Stromal cell of bone marrow (primary cell): Measurements from ENCODE around the gene DCTN4.
A peak's percentile ranks its signal among the peaks of the same experiment; 100 is the strongest.
"Not testable (repeated sequence)": the region's sequence is repeated elsewhere in the genome, so short reads cannot be mapped to it uniquely, and the experiment has no call there.

Experiments used
- DNase-seq: peaks from one replicate; pipeline ENCODE4 v3.0.0-alpha.2; 2012; ENCODE audit warnings: low read depth

Gene DCTN4

DNA sequence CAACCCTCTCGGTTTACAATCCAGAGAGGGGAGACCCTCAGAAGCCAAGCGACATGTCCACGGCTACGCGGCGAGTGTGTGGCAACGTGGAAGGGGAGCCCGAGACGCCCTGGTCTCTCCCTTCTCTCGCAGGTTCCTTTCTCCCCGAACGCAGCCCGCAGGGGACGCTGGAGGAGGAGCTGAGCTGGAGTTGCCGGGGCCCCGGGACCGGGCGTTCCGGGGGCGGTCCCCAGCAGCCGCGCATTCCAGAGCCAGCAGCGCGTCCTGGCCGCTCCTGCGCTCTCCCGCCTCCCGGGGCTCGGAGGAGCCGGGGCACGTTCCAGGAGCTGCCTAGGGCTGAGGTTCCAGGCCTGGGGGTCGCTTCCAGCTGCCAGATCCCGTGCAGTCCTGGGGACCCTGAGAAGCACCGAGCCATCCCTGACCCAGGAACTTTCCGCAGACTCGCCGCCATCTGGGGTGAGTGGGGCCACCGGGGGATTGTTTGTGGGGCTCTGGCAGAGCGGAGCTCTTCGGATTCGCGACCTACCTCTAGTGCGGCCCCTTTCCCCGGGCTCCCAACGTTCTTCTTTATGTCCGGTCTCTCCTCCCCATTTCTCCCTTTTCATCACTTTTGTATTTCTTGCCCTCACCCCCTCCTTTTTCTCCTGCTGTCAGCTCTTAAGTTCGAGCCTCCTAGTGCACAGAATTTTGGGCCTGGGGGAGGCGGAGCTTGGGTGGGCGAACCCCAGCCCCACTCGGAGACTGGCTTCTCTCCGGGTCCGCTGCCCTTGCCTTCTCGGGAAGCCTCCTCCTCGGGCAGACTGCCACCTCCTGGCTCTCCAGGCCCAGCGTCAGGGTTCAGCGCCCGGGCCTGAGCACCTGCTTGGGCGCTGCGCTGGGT, 19.9 kb upstream of the DCTN4 start, which contains the start of gene SMIM3:
Gene SMIM3, plus strand, starts transcription at position 241 of the 880 bp plus-strand sequence. CDS start 16,684 bp downstream, outside the sequence.
- DNase-seq, result no peak

GRCh38 chr5:150778088-150778516, 19.3 kb upstream of the DCTN4 start:
- no peak for DNase-seq

GRCh38 chr5:150777685-150778084, 18.9 kb upstream of the DCTN4 start:
- DNase-seq, result no peak

GRCh38 chr5:150774145-150774544, 15.3 kb upstream of the DCTN4 start:
- DNase-seq, result peak; percentile 89

GRCh38 chr5:150771034-150771795, 12.4 kb upstream of the DCTN4 start:
- no peak for DNase-seq

- DNase-seq, result no peak
Observed at GRCh38 chr5:150766251-150766650, 7.4 kb upstream of the DCTN4 start.

GRCh38 chr5:150765799-150766169, 7.0 kb upstream of the DCTN4 start:
- no peak for DNase-seq

- DNase-seq, result no peak
Observed at GRCh38 chr5:150765011-150765798, 6.4 kb upstream of the DCTN4 start.

DNA sequence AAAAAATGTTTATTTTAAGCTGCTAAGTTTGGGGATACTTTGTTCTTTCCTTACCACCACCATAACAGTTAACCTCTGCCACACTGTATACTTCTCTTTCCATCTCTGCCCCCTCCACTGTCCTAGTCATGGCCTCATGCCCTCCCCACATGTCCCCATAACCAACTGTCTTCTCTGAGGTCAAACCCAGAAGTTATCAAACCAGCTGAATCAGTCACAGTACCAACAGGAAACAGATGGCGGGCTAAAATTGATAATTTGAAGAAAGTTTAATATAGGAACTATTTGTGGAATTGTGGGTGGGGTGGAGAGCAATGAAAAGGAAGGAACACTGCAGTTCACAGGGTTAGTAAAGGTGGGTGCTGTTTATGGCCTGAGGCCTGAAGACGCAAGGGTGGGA, 5.7 kb upstream of the DCTN4 start:
- DNase-seq, result no peak

DNA sequence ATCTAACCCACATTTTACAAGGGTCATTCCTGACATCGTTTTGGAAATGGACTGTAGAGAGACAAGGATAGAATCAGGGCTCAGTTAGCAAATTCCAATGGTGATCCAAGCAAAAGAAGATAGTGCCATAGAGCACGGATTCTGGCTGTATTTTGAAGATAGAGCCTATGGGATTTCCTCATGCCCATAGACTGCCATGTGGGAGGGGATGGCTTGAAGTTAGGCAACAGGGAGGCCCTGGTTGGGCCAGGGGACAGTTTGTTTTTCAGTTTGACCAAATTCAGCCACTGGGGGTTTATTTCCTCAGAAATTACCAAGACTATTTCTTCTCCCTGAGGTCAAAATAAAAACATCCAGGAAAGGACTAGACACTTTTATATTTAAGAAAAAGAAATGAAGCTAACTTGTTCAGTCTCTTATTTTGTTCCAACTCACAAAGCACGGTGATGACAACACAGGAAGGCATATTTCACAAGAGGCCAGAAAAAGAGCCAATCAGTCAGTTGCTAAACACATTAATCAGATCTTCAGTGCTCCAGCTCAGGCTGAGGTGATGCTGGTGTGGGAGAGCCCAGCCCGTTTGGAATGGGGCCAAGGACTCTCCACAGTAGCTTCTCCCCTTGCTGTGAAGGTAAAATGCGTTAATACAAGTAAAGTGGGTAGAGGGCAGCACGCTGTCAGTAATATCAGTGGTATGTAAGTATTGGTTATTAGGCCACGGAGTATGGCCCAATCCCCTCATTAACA, 4.4 kb upstream of the DCTN4 start:
- peak; percentile 81 for DNase-seq

- no peak for DNase-seq
Observed at GRCh38 chr5:150762211-150762610, 3.4 kb upstream of the DCTN4 start.

DNA sequence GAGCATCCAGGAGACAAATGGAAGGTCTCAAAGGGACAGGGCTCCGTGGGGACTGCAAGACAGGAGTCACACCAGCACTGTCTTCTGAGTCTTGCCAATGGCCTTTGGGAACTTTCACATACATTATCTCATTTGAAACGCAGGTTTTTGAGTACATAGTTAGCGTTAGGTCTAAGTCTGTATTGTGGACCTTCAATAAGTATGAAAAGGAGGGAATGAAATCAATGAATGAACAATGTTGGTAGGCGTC, 442 bp upstream of the DCTN4 start:
- no peak for DNase-seq

DNA sequence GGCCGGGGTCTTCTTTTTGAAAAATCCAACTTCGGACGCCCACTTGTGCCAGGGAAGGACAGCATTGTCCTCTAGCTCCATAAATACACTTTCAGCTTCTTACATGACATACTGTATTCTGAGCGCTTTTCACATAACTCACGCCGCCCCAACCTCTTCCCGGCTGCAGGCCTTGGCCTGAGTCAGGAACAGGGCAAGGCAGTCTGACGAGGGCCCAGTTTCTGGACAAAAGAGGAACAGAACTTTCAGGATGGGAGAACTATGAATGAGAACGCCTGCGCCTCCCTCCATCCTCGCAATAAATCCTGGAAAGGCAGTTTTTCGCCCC, 650 bp downstream of the DCTN4 start:
- DNase-seq, result no peak

GRCh38 chr5:150757087-150757649, 1.6 kb downstream of the DCTN4 start:
- no peak for DNase-seq

DNA sequence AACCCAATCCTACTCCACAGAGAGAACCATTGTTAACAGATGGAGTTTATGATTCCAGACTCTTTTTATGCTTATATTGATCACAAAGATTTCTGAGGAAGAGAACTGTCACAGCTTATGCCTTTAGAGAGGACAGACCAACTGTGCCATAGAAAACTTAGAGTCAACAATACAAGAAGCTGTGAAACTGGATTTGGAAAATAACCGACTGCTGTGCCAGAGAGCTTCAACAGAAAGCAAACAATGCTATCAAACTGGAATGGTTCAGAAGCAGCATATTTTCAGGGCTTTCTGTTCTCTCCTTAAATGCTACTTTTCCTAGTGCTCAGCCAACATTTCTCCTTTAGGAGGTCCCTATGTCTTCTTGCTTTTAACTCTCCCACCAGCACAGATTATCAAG, 5.0 kb downstream of the DCTN4 start:
- DNase-seq, result no peak

DNA sequence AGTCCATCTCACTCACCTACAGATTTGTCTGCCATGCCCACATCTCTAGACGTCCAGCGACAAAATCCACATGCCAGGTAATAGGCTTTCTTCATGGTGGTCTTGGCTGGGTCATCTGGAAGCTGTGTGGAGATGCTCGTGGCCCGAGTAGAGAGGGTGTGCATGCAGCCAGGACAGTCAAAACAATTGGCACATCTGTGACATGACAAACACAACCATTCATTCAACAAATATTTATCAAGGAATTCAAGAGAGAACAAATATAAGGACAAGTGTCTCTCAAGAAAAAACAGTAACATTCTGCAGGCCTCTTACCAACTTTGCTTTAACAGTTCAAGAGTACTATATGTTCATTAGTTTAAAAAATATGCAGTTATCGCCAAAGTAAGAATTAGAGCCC, 5.4 kb downstream of the DCTN4 start:
- no peak for DNase-seq

DNA sequence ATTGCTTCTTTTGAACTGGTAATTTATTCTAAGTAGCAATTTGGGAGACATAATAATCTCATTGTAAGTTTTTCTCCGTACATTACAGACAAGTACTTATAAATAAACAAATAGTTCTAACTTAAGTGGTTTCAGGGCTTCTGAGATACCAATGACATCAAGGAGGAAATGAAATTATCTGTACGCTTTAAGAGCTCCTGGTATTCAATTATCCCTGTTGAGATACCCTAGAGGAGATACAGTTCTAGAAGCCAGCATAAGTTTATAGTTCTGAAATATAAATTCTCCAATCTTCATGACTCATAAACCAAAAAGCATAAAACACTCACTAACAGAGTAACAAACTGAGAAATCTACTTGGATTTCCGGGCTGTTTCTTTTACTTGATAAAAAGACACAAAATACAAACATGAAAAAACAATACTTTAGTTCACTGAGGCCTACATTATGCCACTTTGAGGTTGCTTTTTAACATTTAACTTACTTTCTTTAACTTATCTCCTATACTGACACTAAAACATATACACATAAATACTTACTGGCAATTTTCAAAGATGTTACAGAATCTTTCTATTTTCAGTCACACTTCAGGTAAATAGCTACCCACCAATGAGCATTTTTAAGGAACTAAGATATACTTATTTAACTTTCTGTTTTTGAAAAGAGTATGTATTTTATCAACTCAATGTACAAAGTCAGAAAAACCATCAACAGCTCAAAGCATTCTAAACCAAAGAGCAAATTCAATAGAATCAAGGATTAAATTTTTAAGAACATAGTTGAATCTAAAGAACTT, 7.5 kb downstream of the DCTN4 start:
- no peak for DNase-seq

GRCh38 chr5:150750469-150750868, 8.3 kb downstream of the DCTN4 start:
- DNase-seq, result no peak

DNA sequence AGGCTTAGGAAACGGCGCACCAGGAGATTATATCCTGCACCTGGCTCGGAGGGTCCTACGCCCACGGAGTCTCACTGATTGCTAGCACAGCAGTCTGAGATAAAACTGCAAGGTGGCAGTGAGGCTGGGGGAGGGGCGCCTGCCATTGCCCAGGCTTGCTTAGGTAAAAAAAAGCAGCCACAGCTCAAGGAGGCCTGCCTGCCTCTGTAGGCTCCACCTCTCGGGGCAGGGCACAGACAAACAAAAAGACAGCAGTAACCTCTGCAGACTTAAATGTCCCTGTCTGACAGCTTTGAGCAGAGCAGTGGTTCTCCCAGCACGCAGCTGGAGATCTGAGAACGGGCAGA, 15.7 kb downstream of the DCTN4 start:
- DNase-seq, result not testable (repeated sequence)

DNA sequence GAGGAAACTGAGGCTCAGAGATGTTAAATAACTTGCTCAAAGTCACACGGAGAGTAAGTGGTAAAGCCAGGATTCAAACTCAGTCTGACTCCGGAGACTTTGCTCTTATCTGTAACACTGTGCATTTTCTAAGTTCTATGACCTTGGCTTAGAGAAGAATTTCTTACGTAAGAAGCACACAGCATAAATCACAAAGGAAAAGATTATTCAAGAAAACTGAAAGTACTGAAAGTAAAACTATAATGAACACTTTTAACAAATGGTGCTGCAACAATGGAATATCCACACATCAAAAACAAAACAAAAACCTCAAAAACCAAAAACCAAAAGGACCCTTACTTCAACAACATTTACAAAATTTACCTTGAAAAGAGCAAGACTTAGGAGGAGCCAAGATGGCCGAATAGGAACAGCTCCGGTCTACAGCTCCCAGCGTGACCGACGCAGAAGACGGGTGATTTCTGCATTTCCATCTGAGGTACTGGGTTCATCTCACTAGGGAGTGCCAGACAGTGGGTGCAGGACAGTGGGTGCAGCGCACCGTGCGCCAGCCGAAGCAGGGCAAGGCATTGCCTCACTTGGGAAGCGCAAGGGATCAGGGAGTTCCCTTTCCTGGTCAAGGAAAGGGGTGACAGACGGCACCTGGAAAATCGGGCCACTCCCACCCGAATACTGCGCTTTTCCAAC, 16.2 kb downstream of the DCTN4 start:
- DNase-seq, result not testable (repeated sequence)
